Kidney (tissue), 14 donors: Measurements from ENCODE around the gene POLR3B. TPM values are rescaled to one million over a fixed set of nuclear protein-coding genes. Genes with fewer than 3 reads are reported as not detected.

Experiments
- DNase-seq, 5 donors: peaks; one replicate each; pipeline ENCODE4 v3.0.0-alpha.2; 2013 to 2020
- FAIRE-seq: peaks from 2 replicates; lab custom pipeline; 2012; peaks lifted over from hg19 to GRCh38; lab: Jason Lieb, UNC
- H3K27ac ChIP-seq, 2 donors: one replicate each; pipeline ENCODE4 v1.7.0; 2013; ENCODE audit warnings: low read depth in 2 of 2, low read length in 2 of 2, inconsistent platforms in 1 of 2
- H3K27me3 ChIP-seq: one replicate; pipeline ENCODE4 v1.7.1; 2013; ENCODE audit warnings: low read length, inconsistent platforms; ENCODE audit not compliant: control insufficient read depth, insufficient read depth
- H3K36me3 ChIP-seq, 3 donors: one replicate each; pipeline versions ENCODE4 v1.7.0 to v1.7.1; 2013; ENCODE audit warnings: low read length in 3 of 3, control low read depth in 1 of 3, inconsistent platforms in 1 of 3; ENCODE audit not compliant: insufficient read depth in 3 of 3, control insufficient read depth in 2 of 3
- H3K4me1 ChIP-seq, 3 donors: one replicate each; pipeline versions ENCODE4 v1.7.0 to v1.7.1; 2013; ENCODE audit warnings: low read length in 3 of 3, inconsistent platforms in 1 of 3, low read depth in 1 of 3; ENCODE audit not compliant: control insufficient read depth in 2 of 3, insufficient read depth in 2 of 3
- H3K4me3 ChIP-seq, 3 donors: one replicate each; pipeline versions ENCODE4 v1.7.0 to v1.8.1; 2013; ENCODE audit warnings: low read length in 3 of 3, control low read depth in 1 of 3, inconsistent platforms in 1 of 3
- H3K9ac ChIP-seq, 3 donors: one replicate each; pipeline versions ENCODE4 v1.7.0 to v1.7.1; 2013; ENCODE audit warnings: low read length in 3 of 3, control low read depth in 1 of 3, inconsistent platforms in 1 of 3
- H3K9me3 ChIP-seq, 3 donors: one replicate each; pipeline versions ENCODE4 v1.7.0 to v1.7.1; 2013; ENCODE audit warnings: low read length in 3 of 3, control low read depth in 1 of 3, inconsistent platforms in 1 of 3; ENCODE audit not compliant: control insufficient read depth in 2 of 3, insufficient read depth in 1 of 3
- intact Hi-C: fragments of 100-400 bp; cut with DNase I; formaldehyde crosslinking; loops from one replicate; pipeline ENCODE4 v1.11.1; 2022
- polyA plus RNA-seq: library from polyadenylated mRNA; stranded (reverse); fragments of 350-450 nt; fragmentation: Illumina TruSeq; extraction: RNeasy Lipid Tissue Mini Kit (QIAGEN cat#74804); gene quantifications from one replicate; pipeline ENCODE4 v1.2.3, GENCODE V29; 2014; ENCODE audit warnings: low read depth, low replicate concordance; ENCODE audit not compliant: insufficient read depth
- total RNA-seq: library from RNA; stranded (reverse); fragmentation: NEBNext Ultra II Directional; extraction: Animal tissue kit (Norgen Biotek cat#: 25700); gene quantifications from one replicate; pipeline ENCODE4 v1.2.1, GENCODE V29; 2021
- TF ChIP-seq, protein P1 (sequence below): IDR thresholded peaks from 3 replicates; pipeline ENCODE4 v1.5.1; 2012; ENCODE audit warnings: mild to moderate bottlenecking, moderate library complexity, borderline replicate concordance; ENCODE audit not compliant: insufficient read depth; ENCODE audit errors: extremely low read depth
- donor health status: control.
- donor health status: control.
- donor health status: control.
- donor health status: control.
- donor health status: control.
- donor health status: DM: yes; HTN: yes; CAD: no.
- donor health status: Normal renal cell carcinoma (clear cell type).

The POLR3B gene
- total and polyA plus RNA-seq, 2 donors from 2014 or later = 5.2 to 9.7 TPM

DNA sequence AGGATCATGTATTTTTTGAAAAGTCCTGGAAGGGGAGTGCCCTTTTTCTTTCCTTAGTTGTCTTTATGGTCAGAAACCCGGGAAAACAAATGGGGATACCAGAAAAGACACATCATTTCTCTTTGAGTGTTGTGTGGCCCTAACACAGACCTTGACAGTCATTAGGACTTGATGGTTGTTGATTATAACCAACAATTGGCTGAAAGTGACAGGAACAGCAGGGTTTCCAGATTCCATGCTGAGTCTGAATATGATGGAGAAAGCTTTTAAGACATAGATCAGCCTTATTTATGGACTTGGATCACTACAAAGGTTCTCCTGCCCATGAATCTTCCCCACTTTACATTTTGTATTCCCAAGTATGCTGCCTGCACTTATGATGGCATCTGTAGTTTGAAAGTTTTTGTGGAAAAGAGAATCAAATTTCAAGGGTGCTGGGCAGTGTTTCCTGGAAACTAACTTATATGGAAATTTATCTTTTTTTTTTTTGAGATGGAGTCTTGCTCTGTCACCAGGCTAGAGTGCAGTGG is 30.4 kb downstream of the POLR3B start:
- Histone ChIP-seq H3K9me3 (no peaks in the 10 kb centered on the region), H3K27me3 (no peaks in the 10 kb centered on the region), H3K9ac (no peak overlapping the region), H3K36me3 (peaks cover 0 to under 1% (median 0%) of the 10 kb centered on the region in 3 donors), H3K4me1 (no peaks in the 10 kb centered on the region), H3K4me3 (no peak overlapping the region), H3K27ac (no peak overlapping the region)
- no peak for DNase-seq
- no peak for FAIRE-seq
- intact Hi-C loops = loop anchor here (10.0 kb wide), 1 partner anchor 527 kb away; no protein-coding TSS in a partner anchor
- TF ChIP-seq, protein P1, sequence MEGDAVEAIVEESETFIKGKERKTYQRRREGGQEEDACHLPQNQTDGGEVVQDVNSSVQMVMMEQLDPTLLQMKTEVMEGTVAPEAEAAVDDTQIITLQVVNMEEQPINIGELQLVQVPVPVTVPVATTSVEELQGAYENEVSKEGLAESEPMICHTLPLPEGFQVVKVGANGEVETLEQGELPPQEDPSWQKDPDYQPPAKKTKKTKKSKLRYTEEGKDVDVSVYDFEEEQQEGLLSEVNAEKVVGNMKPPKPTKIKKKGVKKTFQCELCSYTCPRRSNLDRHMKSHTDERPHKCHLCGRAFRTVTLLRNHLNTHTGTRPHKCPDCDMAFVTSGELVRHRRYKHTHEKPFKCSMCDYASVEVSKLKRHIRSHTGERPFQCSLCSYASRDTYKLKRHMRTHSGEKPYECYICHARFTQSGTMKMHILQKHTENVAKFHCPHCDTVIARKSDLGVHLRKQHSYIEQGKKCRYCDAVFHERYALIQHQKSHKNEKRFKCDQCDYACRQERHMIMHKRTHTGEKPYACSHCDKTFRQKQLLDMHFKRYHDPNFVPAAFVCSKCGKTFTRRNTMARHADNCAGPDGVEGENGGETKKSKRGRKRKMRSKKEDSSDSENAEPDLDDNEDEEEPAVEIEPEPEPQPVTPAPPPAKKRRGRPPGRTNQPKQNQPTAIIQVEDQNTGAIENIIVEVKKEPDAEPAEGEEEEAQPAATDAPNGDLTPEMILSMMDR = no peak

DNA sequence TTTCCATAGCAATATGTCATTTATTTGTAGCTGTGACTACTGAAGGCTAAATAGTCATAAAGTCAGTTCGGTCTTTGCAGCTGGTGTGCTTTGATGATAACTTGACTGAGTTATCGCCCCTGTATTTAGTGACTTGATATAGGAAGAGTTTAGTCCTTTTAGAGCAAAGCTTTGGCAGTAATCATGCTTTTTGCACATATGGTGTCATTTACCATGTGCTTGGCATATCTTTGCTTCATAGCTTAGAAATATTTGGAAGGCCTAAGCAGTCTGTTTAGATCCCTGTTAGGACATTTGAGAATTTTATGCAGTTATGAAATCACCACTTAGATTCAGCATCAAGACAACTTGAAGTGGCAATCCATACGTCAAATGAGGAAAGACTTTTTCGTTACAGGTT is 31.6 kb downstream of the POLR3B start:
- H3K4me3 ChIP-seq = no peak overlapping the region
- H3K9me3 ChIP-seq = no peaks in the 10 kb centered on the region
- no peak overlapping the region for H3K9ac ChIP-seq
- TF ChIP-seq, protein P1 = no peak
- no peak overlapping the region for H3K27ac ChIP-seq
- intact Hi-C loops = loop anchor here (10.0 kb wide), 1 partner anchor 526 kb away; no protein-coding TSS in a partner anchor
- FAIRE-seq (no peak), DNase-seq (peak in 1 of 5 donors; percentile 50)
- no peaks in the 10 kb centered on the region for H3K27me3 ChIP-seq
- peaks cover 0 to 8% (median 0%) of the 10 kb centered on the region in 3 donors for H3K36me3 ChIP-seq
- no peaks in the 10 kb centered on the region for H3K4me1 ChIP-seq

DNA sequence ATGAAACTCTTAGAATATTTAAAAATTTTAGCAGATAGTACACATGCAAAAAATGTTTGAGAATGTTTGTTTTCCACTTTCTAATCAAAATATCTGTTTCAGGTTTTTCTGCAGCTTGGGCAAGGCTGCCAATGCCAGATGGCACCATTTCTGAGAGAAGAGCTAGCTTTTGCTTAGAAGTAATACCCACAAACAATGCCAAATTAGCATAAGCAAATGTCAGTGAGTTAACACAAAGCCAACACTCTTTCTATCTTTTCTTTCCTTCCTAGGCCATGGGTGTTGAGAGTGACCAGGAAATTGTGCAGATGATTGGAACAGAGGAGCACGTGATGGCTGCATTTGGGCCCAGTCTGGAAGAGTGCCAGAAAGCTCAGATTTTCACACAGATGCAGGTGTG is 35.2 kb downstream of the POLR3B start:
- Histone ChIP-seq H3K4me1 (no peaks in the 10 kb centered on the region), H3K27me3 (no peaks in the 10 kb centered on the region), H3K9me3 (no peaks in the 10 kb centered on the region), H3K4me3 (no peak overlapping the region), H3K9ac (no peak overlapping the region), H3K27ac (no peak overlapping the region), H3K36me3 (peaks cover 0 to 13% (median 2%) of the 10 kb centered on the region in 3 donors)
- intact Hi-C loops = no loop called here
- TF ChIP-seq, protein P1 = no peak
- FAIRE-seq = no peak
- no peak for DNase-seq

DNA sequence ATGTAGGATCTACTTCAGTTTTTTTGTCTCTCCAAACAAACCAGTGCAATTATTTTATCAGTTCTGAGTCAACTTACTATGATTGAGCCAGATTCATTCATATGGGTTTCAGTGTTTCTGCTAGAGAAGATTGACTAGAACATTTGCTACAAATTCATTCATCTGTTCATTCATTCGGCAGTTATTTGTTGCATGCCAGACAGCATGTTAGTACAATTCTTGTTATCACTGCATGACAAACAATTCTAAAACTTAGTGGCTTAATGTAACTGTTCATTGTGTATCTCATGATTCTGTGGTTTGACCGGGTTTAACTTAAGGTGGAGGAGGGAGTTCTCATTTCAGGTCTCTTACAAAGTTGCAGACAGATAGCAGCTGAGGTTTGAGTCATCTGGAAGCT is 52.3 kb downstream of the POLR3B start:
- TF ChIP-seq, protein P1 = no peak
- no peaks in the 10 kb centered on the region for H3K4me1 ChIP-seq
- no peaks in the 10 kb centered on the region for H3K9me3 ChIP-seq
- no peak overlapping the region for H3K9ac ChIP-seq
- DNase-seq = no peak
- no peak overlapping the region for H3K4me3 ChIP-seq
- intact Hi-C loops = no loop called here
- H3K36me3 ChIP-seq = peaks cover 0 to 3% (median 0%) of the 10 kb centered on the region in 3 donors
- H3K27ac ChIP-seq = no peak overlapping the region
- H3K27me3 ChIP-seq = no peaks in the 10 kb centered on the region
- no peak for FAIRE-seq
